ENCODE measurements around the gene B4GALT7.

B4GALT7 gene

GRCh38 chr5:177601577-177602457, 1.9 kb downstream of the B4GALT7 start:
- no peaks in the 10 kb centered on the region for H3K9me3 ChIP-seq (ENCODE audit: control insufficient read depth in 5 of 5, low read length in 5 of 5)
- H3K4me3 ChIP-seq (ENCODE audit: low read depth in 1 of 5, low read length in 5 of 5): no peak overlapping the region
- H3K27ac ChIP-seq (ENCODE audit: low read depth, low read length): no peak overlapping the region
- no peaks in the 10 kb centered on the region for H3K27me3 ChIP-seq (ENCODE audit: control insufficient read depth in 5 of 5, insufficient read depth in 4 of 5, low read length in 5 of 5)
- H3K4me1 ChIP-seq (ENCODE audit: control insufficient read depth in 5 of 5, insufficient read depth in 5 of 5, low read length in 5 of 5): peaks cover 3 to 38% (median 26%) of the 10 kb centered on the region in 5 donors
- H3K36me3 ChIP-seq (ENCODE audit: control insufficient read depth in 5 of 5, insufficient read depth in 5 of 5, low read length in 5 of 5): peaks cover 0 to 19% (median 12%) of the 10 kb centered on the region in 5 donors
- peak overlapping the region in 2 of 5 donors; percentile 6 to 95 for H3K9ac ChIP-seq (ENCODE audit: low read length in 5 of 5)

- H3K4me3 ChIP-seq (ENCODE audit: low read depth in 1 of 5, low read length in 5 of 5): no peak overlapping the region
- H3K27ac ChIP-seq (ENCODE audit: low read depth, low read length): no peak overlapping the region
- no peaks in the 10 kb centered on the region for H3K9me3 ChIP-seq (ENCODE audit: control insufficient read depth in 5 of 5, low read length in 5 of 5)
- H3K4me1 ChIP-seq (ENCODE audit: control insufficient read depth in 5 of 5, insufficient read depth in 5 of 5, low read length in 5 of 5): peaks cover 3 to 44% (median 31%) of the 10 kb centered on the region in 5 donors
- no peaks in the 10 kb centered on the region for H3K27me3 ChIP-seq (ENCODE audit: control insufficient read depth in 5 of 5, insufficient read depth in 4 of 5, low read length in 5 of 5)
- peaks cover 0 to 19% (median 12%) of the 10 kb centered on the region in 5 donors for H3K36me3 ChIP-seq (ENCODE audit: control insufficient read depth in 5 of 5, insufficient read depth in 5 of 5, low read length in 5 of 5)
- H3K9ac ChIP-seq (ENCODE audit: low read length in 5 of 5): peak overlapping the region in 2 of 5 donors; percentile 2 to 26
Measured at GRCh38 chr5:177602458-177602830, 2.5 kb downstream of the B4GALT7 start.

GRCh38 chr5:177603631-177604030, 3.7 kb downstream of the B4GALT7 start:
- Histone ChIP-seq H3K4me1 (ENCODE audit: control insufficient read depth in 5 of 5, insufficient read depth in 5 of 5, low read length in 5 of 5) (peaks cover 3 to 44% (median 33%) of the 10 kb centered on the region in 5 donors), H3K27me3 (ENCODE audit: control insufficient read depth in 5 of 5, insufficient read depth in 4 of 5, low read length in 5 of 5) (no peaks in the 10 kb centered on the region), H3K36me3 (ENCODE audit: control insufficient read depth in 5 of 5, insufficient read depth in 5 of 5, low read length in 5 of 5) (peaks cover 0 to 22% (median 12%) of the 10 kb centered on the region in 5 donors), H3K4me3 (ENCODE audit: low read depth in 1 of 5, low read length in 5 of 5) (no peak overlapping the region), H3K9me3 (ENCODE audit: control insufficient read depth in 5 of 5, low read length in 5 of 5) (no peaks in the 10 kb centered on the region), H3K27ac (ENCODE audit: low read depth, low read length) (no peak overlapping the region), H3K9ac (ENCODE audit: low read length in 5 of 5) (peak overlapping the region in 1 of 5 donors; percentile 10)

- Histone ChIP-seq H3K36me3 (ENCODE audit: control insufficient read depth in 5 of 5, insufficient read depth in 5 of 5, low read length in 5 of 5) (peaks cover 0 to 26% (median 13%) of the 10 kb centered on the region in 5 donors), H3K27ac (ENCODE audit: low read depth, low read length) (no peak overlapping the region), H3K9me3 (ENCODE audit: control insufficient read depth in 5 of 5, low read length in 5 of 5) (no peaks in the 10 kb centered on the region), H3K4me1 (ENCODE audit: control insufficient read depth in 5 of 5, insufficient read depth in 5 of 5, low read length in 5 of 5) (peaks cover 3 to 41% (median 33%) of the 10 kb centered on the region in 5 donors), H3K9ac (ENCODE audit: low read length in 5 of 5) (no peak overlapping the region), H3K27me3 (ENCODE audit: control insufficient read depth in 5 of 5, insufficient read depth in 4 of 5, low read length in 5 of 5) (no peaks in the 10 kb centered on the region), H3K4me3 (ENCODE audit: low read depth in 1 of 5, low read length in 5 of 5) (no peak overlapping the region)
Measured at GRCh38 chr5:177604116-177604521, 4.2 kb downstream of the B4GALT7 start.

GRCh38 chr5:177604656-177605055, 4.7 kb downstream of the B4GALT7 start:
- Histone ChIP-seq H3K27ac (ENCODE audit: low read depth, low read length) (no peak overlapping the region), H3K9me3 (ENCODE audit: control insufficient read depth in 5 of 5, low read length in 5 of 5) (no peaks in the 10 kb centered on the region), H3K27me3 (ENCODE audit: control insufficient read depth in 5 of 5, insufficient read depth in 4 of 5, low read length in 5 of 5) (no peaks in the 10 kb centered on the region), H3K36me3 (ENCODE audit: control insufficient read depth in 5 of 5, insufficient read depth in 5 of 5, low read length in 5 of 5) (peaks cover 0 to 31% (median 15%) of the 10 kb centered on the region in 5 donors), H3K9ac (ENCODE audit: low read length in 5 of 5) (no peak overlapping the region), H3K4me1 (ENCODE audit: control insufficient read depth in 5 of 5, insufficient read depth in 5 of 5, low read length in 5 of 5) (peaks cover 3 to 36% (median 30%) of the 10 kb centered on the region in 5 donors), H3K4me3 (ENCODE audit: low read depth in 1 of 5, low read length in 5 of 5) (no peak overlapping the region)

- Histone ChIP-seq H3K27ac (ENCODE audit: low read depth, low read length) (no peak overlapping the region), H3K36me3 (ENCODE audit: control insufficient read depth in 5 of 5, insufficient read depth in 5 of 5, low read length in 5 of 5) (peaks cover 0 to 34% (median 18%) of the 10 kb centered on the region in 5 donors), H3K4me1 (ENCODE audit: control insufficient read depth in 5 of 5, insufficient read depth in 5 of 5, low read length in 5 of 5) (peaks cover 3 to 34% (median 29%) of the 10 kb centered on the region in 5 donors), H3K9me3 (ENCODE audit: control insufficient read depth in 5 of 5, low read length in 5 of 5) (no peaks in the 10 kb centered on the region), H3K9ac (ENCODE audit: low read length in 5 of 5) (no peak overlapping the region), H3K27me3 (ENCODE audit: control insufficient read depth in 5 of 5, insufficient read depth in 4 of 5, low read length in 5 of 5) (no peaks in the 10 kb centered on the region), H3K4me3 (ENCODE audit: low read depth in 1 of 5, low read length in 5 of 5) (no peak overlapping the region)
Measured at GRCh38 chr5:177605078-177605477, 5.1 kb downstream of the B4GALT7 start.

GRCh38 chr5:177605667-177606066, 5.7 kb downstream of the B4GALT7 start:
- no peak overlapping the region for H3K9ac ChIP-seq (ENCODE audit: low read length in 5 of 5)

GRCh38 chr5:177606071-177607051, 6.4 kb downstream of the B4GALT7 start:
- Histone ChIP-seq H3K9me3 (ENCODE audit: control insufficient read depth in 5 of 5, low read length in 5 of 5) (no peaks in the 10 kb centered on the region), H3K9ac (ENCODE audit: low read length in 5 of 5) (peak overlapping the region in 1 of 5 donors; percentile 5), H3K36me3 (ENCODE audit: control insufficient read depth in 5 of 5, insufficient read depth in 5 of 5, low read length in 5 of 5) (peaks cover 0 to 34% (median 18%) of the 10 kb centered on the region in 5 donors), H3K4me1 (ENCODE audit: control insufficient read depth in 5 of 5, insufficient read depth in 5 of 5, low read length in 5 of 5) (peaks cover 0 to 22% (median 19%) of the 10 kb centered on the region in 5 donors), H3K27me3 (ENCODE audit: control insufficient read depth in 5 of 5, insufficient read depth in 4 of 5, low read length in 5 of 5) (no peaks in the 10 kb centered on the region), H3K4me3 (ENCODE audit: low read depth in 1 of 5, low read length in 5 of 5) (no peak overlapping the region), H3K27ac (ENCODE audit: low read depth, low read length) (no peak overlapping the region)

More at GRCh38 chr5:177605667-177606066, 5.7 kb downstream of the B4GALT7 start:
- H3K27ac ChIP-seq (ENCODE audit: low read depth, low read length): no peak overlapping the region
- no peaks in the 10 kb centered on the region for H3K27me3 ChIP-seq (ENCODE audit: control insufficient read depth in 5 of 5, insufficient read depth in 4 of 5, low read length in 5 of 5)
- no peaks in the 10 kb centered on the region for H3K9me3 ChIP-seq (ENCODE audit: control insufficient read depth in 5 of 5, low read length in 5 of 5)
- H3K36me3 ChIP-seq (ENCODE audit: control insufficient read depth in 5 of 5, insufficient read depth in 5 of 5, low read length in 5 of 5): peaks cover 0 to 34% (median 18%) of the 10 kb centered on the region in 5 donors
- no peak overlapping the region for H3K4me3 ChIP-seq (ENCODE audit: low read depth in 1 of 5, low read length in 5 of 5)
- H3K4me1 ChIP-seq (ENCODE audit: control insufficient read depth in 5 of 5, insufficient read depth in 5 of 5, low read length in 5 of 5): peaks cover 2 to 28% (median 26%) of the 10 kb centered on the region in 5 donors

GRCh38 chr5:177607115-177607451, 7.2 kb downstream of the B4GALT7 start:
- Histone ChIP-seq H3K36me3 (ENCODE audit: control insufficient read depth in 5 of 5, insufficient read depth in 5 of 5, low read length in 5 of 5) (peaks cover 0 to 34% (median 18%) of the 10 kb centered on the region in 5 donors), H3K4me1 (ENCODE audit: control insufficient read depth in 5 of 5, insufficient read depth in 5 of 5, low read length in 5 of 5) (peaks cover 0 to 14% (median 12%) of the 10 kb centered on the region in 5 donors), H3K27me3 (ENCODE audit: control insufficient read depth in 5 of 5, insufficient read depth in 4 of 5, low read length in 5 of 5) (no peaks in the 10 kb centered on the region), H3K27ac (ENCODE audit: low read depth, low read length) (no peak overlapping the region), H3K9me3 (ENCODE audit: control insufficient read depth in 5 of 5, low read length in 5 of 5) (no peaks in the 10 kb centered on the region), H3K9ac (ENCODE audit: low read length in 5 of 5) (peak overlapping the region in 2 of 5 donors; percentile 5 to 19), H3K4me3 (ENCODE audit: low read depth in 1 of 5, low read length in 5 of 5) (no peak overlapping the region)
